Measurements from ENCODE around the gene MRAS.
"Not testable (repeated sequence)": the region's sequence is repeated elsewhere in the genome, so short reads cannot be mapped to it uniquely, and the experiment has no call there.

Gene MRAS

DNA sequence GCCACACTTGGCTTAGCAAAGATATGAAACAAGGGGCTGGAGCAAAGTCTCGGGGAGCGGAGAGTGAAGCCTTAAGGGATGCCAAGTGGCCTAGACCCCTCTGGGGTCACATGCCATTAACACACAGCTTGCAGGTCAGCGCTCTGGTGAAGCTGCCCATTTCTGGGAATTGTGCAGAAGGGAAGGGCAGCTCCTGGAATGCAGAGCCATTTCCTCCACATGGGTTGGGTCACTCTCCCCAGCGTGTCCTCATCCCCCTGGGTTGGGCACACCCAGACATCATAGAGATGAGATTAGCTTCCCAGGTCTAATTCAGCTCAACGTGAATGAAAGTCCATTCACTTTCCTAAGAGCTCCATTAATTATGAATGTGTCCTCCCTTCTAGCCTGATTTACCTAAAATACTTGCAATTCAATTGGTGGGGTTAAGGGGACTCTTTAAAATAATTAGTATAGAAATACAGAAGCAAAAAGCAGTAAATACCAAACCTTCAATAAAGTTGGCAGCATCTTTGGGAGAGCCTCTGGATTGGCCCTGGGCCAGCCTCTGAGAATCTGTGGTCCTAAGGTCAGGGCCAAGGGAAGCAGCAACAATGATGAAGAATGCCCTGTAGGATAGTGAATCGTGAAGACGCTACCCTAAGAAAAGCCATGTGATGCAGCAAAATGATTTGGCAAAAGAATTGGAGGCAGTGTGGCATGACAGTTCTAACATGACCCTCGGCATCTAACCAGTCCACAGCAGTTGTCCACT lies 17.8 kb downstream of the MRAS start:
- in situ Hi-C loops (cut with MboI; ENCODE audit: low sequenced_read_pairs): no loop called here

DNA sequence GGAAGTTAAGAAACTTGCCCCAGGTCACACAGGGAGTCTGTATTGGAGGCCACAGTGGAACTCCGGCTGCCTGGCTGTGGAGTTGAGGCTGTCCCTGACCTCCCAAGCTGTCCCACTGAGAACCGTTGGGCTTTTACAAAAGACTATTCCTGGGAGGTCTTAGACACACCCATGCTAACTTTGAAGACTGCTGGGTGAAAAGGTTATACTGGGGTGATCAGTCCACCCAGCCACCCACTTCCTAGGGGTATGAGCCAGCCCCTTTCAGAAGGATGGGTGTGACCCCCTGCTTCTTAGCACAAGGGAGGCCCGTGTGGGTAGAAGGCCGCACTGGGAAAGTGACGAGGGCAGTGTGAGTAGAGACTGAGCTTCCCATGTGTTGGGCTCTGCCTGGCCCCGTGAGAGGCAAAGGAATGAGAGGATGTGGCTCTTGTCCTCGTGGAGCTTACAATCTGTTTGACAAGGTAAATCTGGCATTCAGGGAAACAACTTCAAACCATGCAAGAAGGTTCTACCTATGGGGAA lies 19.0 kb downstream of the MRAS start:
- in situ Hi-C loops (cut with MboI; ENCODE audit: low sequenced_read_pairs): no loop called here

DNA sequence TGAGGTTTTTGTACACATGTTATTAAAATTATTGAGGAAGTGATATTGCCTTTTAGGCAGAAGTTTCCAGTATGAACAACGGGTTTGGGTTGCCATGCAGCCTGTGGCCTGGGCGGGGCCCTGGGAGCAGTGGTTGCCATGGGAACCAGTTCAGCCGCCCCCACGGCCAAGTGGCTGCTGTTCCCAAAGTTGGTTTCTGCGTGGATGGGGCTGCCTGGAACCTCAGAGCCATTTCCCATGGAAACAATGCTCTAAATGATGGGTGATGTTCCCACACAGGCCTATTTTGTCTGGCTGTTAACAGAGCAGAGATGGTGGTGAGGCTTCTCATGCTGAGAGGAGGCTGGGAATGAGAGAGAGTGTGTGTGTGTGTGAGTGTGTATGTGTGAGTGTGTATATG lies 19.5 kb downstream of the MRAS start:
- in situ Hi-C loops (cut with MboI; ENCODE audit: low sequenced_read_pairs): no loop called here

DNA sequence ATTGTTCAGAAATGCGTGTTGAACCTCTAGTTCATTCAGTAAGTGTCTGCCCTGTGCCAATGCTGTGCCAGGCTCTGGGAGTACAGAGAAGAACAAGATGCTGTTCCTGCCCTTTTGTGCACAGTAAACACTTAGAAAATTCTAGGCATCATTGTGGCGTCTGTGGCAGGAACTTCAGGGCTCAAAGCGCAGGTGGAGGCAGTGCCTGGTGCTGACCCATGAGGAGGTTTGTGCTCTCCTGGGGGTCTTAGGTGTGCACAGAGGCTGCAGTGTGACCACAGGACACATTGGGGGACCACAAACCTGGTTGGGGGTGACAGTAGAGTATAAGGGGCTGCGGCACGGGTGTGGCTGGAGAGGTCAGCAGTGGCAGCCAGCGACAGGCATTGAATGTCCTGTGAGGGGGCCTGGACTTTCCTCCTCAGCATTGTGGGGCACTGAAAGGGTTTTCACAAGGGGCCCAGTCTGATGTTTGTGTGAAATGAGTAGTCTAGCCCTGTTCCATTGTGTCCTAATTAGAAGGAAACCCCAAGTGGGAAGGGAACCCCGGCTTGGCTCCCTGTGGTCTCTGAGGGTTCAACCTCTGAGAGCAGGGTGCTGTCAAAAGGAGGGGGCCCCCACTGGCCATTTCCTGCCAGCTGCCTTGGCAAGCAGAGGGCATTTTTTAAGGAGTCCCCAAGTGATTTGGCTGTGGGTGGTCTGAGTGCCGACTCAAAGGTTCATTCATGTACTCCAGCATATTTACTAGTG lies 20.9 kb downstream of the MRAS start:
- in situ Hi-C loops (cut with MboI; ENCODE audit: low sequenced_read_pairs): no loop called here

DNA sequence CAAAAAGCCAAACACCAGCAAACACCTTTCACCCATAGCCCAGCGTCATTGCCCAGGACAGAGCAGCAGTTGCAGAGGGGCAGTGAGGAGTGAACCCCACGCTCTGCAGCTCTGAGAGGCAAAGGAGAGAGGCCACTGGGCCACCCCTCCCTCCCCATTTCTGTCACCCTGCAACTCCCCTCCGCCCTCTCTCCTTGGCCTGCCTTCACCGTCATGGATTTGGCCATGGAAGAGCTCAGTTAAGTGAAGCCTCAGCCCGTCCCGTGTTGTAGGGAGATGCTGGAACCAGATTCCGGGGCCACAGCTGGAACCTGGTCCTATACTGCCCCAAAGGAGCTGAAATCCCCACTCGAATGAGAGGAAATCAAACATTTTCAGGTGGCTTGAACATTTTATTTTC lies 21.9 kb downstream of the MRAS start:
- in situ Hi-C loops (cut with MboI; ENCODE audit: low sequenced_read_pairs): no loop called here

DNA sequence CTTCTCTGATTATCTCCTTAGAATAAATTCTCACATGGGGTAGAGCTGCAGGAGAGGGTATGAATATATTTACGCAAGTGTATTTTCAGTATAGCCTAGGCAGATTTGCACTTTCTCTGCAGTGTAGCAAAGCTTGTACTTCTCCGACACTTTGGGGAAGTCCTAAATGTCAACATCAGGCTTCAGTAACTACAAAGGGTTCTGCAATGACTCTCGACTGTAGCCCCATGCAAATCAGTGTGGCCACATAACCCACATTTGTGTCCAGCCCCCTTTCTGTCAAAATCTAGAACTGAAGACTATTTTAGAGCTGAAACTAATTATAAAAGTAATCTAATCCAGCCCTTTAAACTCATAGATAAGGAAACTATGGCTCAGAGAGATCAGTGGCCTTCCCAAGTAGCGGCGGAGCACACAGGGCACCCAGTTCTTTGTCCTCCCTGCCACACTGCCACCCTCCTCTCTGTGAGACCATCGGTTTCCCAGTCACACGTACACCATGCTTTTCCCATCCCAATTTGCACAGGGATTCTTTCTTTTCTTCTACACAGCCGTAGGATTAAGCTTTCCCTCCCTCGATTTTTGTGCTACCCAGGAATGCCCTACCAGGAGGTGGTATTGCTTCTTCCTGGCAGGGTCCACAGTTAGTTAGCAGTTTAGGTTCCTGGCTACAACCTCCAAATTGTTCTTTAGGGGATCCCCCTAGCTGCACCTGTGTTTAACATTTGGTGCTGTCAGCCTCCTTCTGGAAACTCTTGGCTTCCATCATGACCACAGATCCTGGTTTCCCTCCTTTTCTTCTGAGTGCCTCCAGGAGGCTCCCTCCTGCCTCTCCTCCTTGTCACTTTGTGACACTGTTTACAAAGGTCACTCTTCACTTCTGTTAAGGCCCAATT lies 22.9 kb downstream of the MRAS start:
- in situ Hi-C loops (cut with MboI; ENCODE audit: low sequenced_read_pairs): no loop called here

DNA sequence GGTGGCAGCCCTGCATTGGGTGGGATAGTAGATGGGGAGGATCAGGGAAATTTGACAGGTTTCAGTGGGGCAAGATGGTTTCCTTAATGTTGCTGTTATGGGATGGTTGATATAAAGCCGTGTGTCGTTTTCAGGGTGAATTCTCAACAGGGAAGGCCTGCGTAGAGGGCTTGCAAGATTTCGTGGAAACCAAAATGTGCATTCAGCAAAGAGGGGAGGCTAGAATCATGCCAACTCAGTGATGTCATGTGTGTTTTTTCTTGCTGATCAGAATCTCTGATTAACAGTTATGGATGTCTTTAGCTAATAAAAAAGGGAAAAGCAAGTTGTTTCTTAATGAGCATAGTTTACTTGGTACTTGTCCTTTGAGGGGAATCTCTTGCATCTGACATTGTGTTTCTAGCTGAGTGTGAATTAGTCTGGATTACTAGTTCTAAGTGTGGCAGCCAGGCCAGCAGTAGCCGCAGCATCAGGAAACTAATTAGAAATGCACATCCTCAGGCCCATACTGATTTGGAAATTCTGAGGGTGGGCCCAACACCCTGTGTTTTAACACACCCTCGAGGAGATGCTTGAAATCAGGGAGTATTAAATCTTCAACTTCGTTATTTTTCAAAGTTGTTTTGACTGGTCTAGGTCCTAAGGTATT lies 24.8 kb downstream of the MRAS start:
- in situ Hi-C loops (cut with MboI; ENCODE audit: low sequenced_read_pairs): no loop called here

DNA sequence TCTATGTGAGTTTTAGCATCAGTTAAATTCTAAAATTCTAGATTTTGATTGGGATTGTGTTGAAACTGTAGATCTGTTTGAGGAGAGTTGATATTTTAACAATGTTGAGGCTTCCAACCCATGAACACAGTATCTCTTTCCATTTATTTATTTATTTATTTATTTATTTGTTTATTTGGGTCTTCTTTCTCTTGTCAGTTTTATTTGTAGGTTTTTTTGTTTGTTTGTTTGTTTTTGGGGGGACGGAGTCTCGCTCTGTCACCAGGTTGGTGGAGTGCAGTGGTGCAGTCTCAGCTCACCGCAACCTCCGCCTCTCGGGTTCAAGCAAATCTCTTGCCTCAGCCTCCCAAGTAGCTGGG lies 25.3 kb downstream of the MRAS start:
- in situ Hi-C loops (cut with MboI; ENCODE audit: low sequenced_read_pairs): no loop called here

DNA sequence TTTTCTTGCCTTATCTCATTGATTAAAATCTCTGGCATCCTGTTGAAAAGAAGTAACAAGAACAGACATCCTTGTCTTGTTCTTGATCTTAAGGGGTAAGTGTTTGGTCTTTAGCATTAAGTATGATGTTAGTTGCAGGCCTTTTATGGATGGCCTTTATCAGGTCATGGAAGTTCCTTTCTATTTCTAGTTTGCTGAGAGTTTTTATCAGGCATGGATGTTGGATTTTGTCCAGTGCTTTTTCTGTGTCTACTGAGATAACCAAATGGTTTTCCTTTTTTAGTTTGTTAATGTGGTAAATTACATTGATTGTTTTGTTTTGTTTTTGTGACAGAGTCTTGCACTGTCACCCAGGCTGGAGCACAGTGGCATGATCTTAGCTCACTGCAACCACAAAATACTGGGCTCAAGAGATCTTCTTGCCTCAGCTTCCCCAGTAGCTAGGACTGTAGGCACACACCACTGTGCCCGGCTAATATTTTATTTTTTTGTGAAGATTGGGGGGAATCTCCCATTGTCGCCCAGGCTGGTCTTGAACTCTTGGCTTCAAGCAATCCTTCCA lies 26.3 kb downstream of the MRAS start:
- in situ Hi-C loops (cut with MboI; ENCODE audit: low sequenced_read_pairs): no loop called here

DNA sequence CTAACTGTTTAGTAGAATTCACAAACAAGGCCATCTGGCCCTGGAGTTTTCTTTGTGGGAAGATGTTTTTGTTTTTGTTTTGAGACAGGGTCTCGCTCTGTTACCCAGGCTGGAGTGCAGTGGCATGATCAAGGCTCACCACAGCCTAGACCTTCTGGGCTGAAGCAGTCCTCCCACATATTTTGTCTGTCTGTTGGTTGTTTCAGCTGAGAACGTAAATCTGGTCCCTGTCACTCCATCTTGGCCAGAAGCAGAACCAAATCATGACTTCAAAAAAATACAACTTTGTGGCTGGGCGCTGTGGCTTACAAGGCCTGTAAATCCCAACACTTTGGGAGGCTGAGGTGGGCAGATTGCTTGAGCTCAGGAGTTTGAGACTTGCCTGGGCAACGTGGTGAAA lies 27.1 kb downstream of the MRAS start:
- in situ Hi-C loops (cut with MboI; ENCODE audit: low sequenced_read_pairs): no loop called here

DNA sequence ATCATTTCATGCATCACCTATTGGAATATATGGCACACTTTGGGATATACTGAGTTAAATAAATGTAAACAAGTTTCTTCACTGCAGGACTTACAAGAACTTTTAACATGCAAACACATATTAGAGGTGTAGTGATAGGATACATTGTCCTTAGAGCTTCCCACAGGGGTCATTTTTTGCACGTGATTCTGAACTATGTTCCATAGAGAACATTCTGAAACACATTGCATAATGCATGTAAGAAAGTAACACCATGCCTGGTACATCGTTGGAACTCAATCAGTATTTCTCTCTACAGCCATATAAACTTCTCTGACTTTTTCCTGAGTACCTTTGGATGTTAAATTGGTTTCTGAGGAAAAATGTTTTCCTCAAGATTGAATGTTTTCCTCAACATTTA lies 28.3 kb downstream of the MRAS start:
- in situ Hi-C loops (cut with MboI; ENCODE audit: low sequenced_read_pairs): no loop called here

DNA sequence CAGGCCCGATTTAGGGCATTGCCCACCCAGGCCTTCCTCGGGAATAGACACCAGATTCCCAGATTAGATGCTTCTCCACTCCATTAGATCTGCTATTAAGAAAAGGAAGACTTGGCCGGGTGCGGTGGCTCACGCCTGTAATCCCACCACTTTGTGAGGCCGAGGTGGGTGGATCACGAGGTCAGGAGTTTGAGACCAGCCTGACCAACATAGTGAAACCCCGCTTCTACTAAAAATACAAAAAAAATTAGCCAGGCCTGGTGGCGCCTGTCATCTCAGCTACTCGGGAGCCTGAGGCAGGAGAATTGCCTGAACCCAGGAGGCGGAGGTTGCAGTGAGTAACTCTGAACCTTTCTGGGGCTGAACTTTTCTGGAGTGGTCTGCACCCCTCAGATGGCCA lies 28.8 kb downstream of the MRAS start:
- in situ Hi-C loops (cut with MboI; ENCODE audit: low sequenced_read_pairs): not testable (repeated sequence)

DNA sequence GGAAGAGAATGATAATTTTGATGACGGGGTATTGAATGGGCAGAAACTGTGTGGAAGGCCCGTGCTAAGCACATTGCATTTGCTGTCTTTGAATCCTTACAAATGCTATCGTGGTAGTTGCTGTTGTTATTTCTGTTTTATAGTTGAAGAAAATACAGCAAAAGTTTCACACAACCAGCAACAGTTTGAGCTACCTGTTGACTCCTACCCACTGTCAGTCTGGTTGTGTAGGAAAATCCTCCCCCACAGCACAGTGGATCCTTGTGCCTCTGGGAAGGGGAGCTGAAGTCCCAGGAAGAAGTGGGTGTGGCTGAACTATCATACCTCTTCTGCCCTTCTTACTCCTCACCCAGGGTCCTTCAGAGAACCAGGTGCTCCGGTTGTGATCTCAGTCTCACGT lies 29.4 kb downstream of the MRAS start:
- in situ Hi-C loops (cut with MboI; ENCODE audit: low sequenced_read_pairs): no loop called here

DNA sequence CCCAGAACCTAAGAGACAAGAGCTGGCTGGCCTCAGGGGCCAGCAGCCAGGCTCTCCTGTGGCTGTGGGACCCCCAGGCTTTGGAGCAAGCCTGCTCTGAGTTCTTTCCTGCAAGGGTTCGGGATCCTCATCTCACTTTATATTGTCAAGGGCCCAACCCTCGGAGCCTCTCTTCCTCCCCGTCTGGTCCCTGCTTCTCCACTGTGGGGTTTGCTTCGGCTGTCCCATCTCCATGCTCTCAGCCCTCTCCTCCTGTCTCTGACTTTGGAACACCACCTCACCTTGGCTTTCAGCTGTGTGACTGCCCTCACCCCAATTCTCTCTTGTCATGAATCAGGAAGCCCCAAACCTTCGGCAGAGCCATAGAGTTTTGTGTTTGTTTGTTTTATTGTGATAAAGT lies 30.0 kb downstream of the MRAS start:
- in situ Hi-C loops (cut with MboI; ENCODE audit: low sequenced_read_pairs): no loop called here

DNA sequence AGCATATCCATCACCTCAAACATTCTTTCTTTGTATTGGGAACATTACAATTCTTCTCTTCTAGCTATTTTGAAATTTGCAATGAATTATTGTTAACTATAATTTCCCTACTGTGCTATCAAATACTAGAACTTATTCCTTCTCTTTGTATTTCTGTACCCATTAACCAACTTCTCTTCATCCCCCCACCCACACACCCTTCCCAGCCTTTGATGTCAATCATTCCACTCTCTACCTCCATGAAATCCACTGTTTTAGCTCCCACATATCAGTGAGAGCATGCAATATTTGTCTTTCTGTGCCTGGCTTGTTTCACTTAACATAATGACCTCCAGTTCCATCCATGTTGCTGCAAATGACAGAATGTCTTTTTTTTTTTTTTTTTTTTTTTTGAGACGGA lies 30.6 kb downstream of the MRAS start:
- in situ Hi-C loops (cut with MboI; ENCODE audit: low sequenced_read_pairs): no loop called here

DNA sequence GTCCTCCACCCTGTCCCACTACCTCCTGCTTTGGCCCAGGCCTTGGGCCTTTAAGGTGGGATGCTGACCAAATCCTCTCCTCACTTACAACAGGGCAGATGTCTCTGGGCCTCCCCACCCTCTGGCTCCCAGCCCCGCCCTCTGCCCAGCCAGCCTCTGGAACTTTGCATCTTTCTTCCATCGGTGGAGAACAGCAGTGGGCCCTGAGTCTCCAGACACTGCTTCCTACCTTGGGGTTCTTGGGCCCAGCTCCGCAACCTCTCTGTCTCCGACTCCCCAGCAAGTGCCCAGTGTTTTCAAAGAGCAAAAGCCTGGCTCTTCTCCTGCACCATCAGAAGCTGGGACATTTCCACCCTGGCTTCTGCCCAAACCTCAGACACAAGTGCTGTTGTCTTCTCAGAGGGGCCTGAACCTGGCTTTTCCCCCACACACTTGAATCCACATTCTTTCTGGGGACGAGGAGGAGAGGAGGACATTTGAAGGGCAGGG lies 33.1 kb downstream of the MRAS start:
- in situ Hi-C loops (cut with MboI; ENCODE audit: low sequenced_read_pairs): no loop called here

DNA sequence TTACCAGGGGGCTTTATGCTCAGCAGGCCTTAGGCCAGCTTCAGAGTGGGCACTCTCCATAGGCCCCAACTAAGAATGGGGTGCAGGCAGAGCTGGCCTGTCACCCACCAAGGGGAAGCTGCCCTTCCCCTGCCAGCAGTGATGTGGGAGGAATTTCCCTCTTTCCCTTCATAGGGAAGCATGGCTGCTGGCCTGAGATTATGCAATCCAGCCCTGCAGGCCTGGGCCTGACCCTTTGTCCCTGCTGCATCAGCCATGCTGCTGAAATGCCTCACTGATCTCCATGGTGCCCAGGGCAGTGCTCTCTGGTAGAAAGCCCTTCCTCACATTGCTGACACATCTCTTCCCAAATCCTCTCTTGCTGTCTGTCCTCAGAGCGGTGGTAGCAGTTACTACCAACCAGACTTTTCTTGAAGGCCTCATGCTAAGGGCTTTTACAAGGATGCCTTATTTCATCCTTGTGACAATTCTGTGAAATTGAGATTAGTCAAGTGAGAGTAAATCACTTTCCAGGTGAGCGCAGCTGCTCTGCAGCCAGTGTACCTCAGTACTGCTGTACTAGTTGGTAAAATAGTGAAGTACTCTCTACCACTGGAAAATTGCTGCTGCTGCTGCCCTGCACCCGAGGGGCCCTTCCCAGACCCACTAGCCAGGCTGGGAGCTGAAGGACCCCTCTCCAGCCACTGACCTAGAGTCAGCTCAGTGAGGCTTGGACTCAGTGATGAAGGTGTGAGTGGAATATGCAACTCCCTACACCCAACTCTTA lies 33.8 kb downstream of the MRAS start:
- in situ Hi-C loops (cut with MboI; ENCODE audit: low sequenced_read_pairs): no loop called here

DNA sequence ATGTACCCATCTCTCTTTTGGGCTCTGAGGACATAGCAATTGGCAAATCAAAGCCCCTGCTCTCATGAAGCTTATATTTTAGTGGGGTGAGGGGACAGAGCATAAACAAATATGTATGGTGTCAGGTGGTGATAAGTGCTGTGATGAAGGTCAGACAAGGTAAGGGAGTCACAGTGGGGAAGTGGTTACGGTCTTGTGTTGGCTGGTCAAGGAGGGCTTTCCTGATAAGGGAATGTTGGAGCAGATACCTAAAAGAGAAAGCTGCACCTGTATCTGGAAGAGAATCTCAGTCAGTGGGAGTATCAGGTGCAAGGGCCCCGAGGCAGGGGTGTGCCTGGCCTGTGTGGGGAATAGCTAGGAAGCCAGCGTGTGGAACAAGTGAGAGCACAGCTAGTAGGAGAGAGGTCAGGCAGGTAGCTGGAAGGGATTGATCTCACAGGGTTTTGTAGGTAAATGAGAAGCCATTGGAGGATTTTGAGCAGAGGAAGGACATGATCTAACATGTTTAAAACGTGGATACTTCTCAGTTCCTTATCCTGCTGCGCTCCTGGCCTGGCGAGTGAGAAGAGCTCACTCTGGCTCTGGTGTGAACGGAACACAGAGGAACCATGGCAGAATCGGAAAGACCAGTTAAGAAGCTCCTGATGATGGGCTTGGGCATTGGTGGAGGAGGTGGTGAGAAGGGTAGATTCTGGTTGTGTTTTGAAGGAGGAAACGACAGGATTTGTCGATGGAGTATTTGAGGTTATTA lies 35.5 kb downstream of the MRAS start:
- in situ Hi-C loops (cut with MboI; ENCODE audit: low sequenced_read_pairs): no loop called here

DNA sequence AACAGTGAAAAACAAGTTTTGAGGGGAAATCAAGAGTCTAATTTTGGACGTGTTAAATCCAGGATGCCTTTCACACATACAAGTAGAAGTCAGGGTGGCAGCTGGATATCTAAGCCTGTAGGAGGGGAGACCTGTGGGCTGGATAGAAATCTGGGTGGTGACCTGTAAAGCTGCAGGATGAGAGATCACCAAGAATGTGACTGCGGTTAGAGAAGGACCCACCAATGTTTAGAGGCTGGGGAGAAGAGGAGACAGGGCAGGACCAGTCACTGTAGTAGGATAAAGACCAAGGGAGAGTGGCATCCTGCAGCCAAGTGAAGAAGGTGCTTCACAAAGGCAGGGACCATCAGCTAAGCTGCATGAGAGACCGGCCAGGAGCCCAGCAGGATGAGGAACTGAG lies 36.2 kb downstream of the MRAS start:
- in situ Hi-C loops (cut with MboI; ENCODE audit: low sequenced_read_pairs): no loop called here

Data from hTERT RPE-1 (cell line).